ENCODE measurements around the gene JAKMIP1. TPM values are rescaled to one million over a fixed set of nuclear protein-coding genes. Genes with fewer than 3 reads are reported as not detected.

JAKMIP1 gene
- total RNA-seq, 1 experiment from 2014 or later = not detected

- H3K4me1 ChIP-seq (replicated peaks; ENCODE audit: insufficient read depth) = no peaks in the 10 kb centered on the region
- TF ChIP-seq CTCF (conservative IDR thresholded peaks at IDR 0.05) (no peak), EZH2 (IDR thresholded peaks at IDR 0.05; ENCODE audit: low read depth) (no peak)
- no peaks in the 10 kb centered on the region for H3K79me2 ChIP-seq (ENCODE audit: low read depth)
- no peak overlapping the region for H3K4me3 ChIP-seq
- DNase-seq = no peak
- H3K36me3 ChIP-seq (ENCODE audit: low read depth) = no peaks in the 10 kb centered on the region
- no peak overlapping the region for H2AFZ ChIP-seq
- H3F3A ChIP-seq (ENCODE audit: insufficient read depth, low read depth) = no peaks in the 10 kb centered on the region
- H3K9me2 ChIP-seq (ENCODE audit: insufficient read depth) = no peaks in the 10 kb centered on the region
- H3K27me3 ChIP-seq (ENCODE audit: insufficient read depth, low read depth) = peaks cover 38% of the 10 kb centered on the region
- ChIA-PET CTCF (no interaction called here), POLR2A (ENCODE audit: unreplicated experiment) (no interaction called here)
- BruUV-seq (replicated peaks) = no TSS peak
- no peak overlapping the region for H3K4me2 ChIP-seq
- H3K27ac ChIP-seq = no peak overlapping the region
- no peaks in the 10 kb centered on the region for H4K20me1 ChIP-seq (ENCODE audit: insufficient read depth)
- intact Hi-C loops (cut with micrococcal nuclease; ENCODE audit: unreplicated experiment) = no loop called here
- H3K9me3 ChIP-seq (ENCODE audit: insufficient read depth, low read depth) = no peaks in the 10 kb centered on the region
Measured at GRCh38 chr4:6230502-6230785, 30.1 kb upstream of the JAKMIP1 start.

- no peak overlapping the region for H3K4me2 ChIP-seq
- H2AFZ ChIP-seq = no peak overlapping the region
- H3F3A ChIP-seq (ENCODE audit: insufficient read depth, low read depth) = no peaks in the 10 kb centered on the region
- H3K36me3 ChIP-seq (ENCODE audit: low read depth) = no peaks in the 10 kb centered on the region
- ChIA-PET POLR2A (ENCODE audit: unreplicated experiment) (no interaction called here), CTCF (no interaction called here)
- peaks cover 33% of the 10 kb centered on the region for H3K27me3 ChIP-seq (ENCODE audit: insufficient read depth, low read depth)
- H3K27ac ChIP-seq = no peak overlapping the region
- TF ChIP-seq EZH2 (IDR thresholded peaks at IDR 0.05; ENCODE audit: low read depth) (no peak), CTCF (conservative IDR thresholded peaks at IDR 0.05) (no peak)
- H3K9me2 ChIP-seq (ENCODE audit: insufficient read depth) = no peaks in the 10 kb centered on the region
- H3K79me2 ChIP-seq (ENCODE audit: low read depth) = no peaks in the 10 kb centered on the region
- no peaks in the 10 kb centered on the region for H3K4me1 ChIP-seq (replicated peaks; ENCODE audit: insufficient read depth)
- no peaks in the 10 kb centered on the region for H4K20me1 ChIP-seq (ENCODE audit: insufficient read depth)
- intact Hi-C loops (cut with micrococcal nuclease; ENCODE audit: unreplicated experiment) = no loop called here
- no TSS peak for BruUV-seq (replicated peaks)
- DNase-seq = no peak
- no peak overlapping the region for H3K4me3 ChIP-seq
- H3K9me3 ChIP-seq (ENCODE audit: insufficient read depth, low read depth) = no peaks in the 10 kb centered on the region
Measured at GRCh38 chr4:6229671-6230501, 29.5 kb upstream of the JAKMIP1 start.

GRCh38 chr4:6229095-6229494 is 28.7 kb upstream of the JAKMIP1 start:
- no peaks in the 10 kb centered on the region for H4K20me1 ChIP-seq (ENCODE audit: insufficient read depth)
- intact Hi-C loops (cut with micrococcal nuclease; ENCODE audit: unreplicated experiment) = no loop called here
- H3K9me2 ChIP-seq (ENCODE audit: insufficient read depth) = no peaks in the 10 kb centered on the region
- H3K4me2 ChIP-seq = no peak overlapping the region
- no peak for DNase-seq
- no peaks in the 10 kb centered on the region for H3K79me2 ChIP-seq (ENCODE audit: low read depth)
- H3F3A ChIP-seq (ENCODE audit: insufficient read depth, low read depth) = no peaks in the 10 kb centered on the region
- TF ChIP-seq EZH2 (IDR thresholded peaks at IDR 0.05; ENCODE audit: low read depth) (no peak), CTCF (conservative IDR thresholded peaks at IDR 0.05) (no peak)
- peaks cover 25% of the 10 kb centered on the region for H3K27me3 ChIP-seq (ENCODE audit: insufficient read depth, low read depth)
- no peaks in the 10 kb centered on the region for H3K9me3 ChIP-seq (ENCODE audit: insufficient read depth, low read depth)
- ChIA-PET POLR2A (ENCODE audit: unreplicated experiment) (no interaction called here), CTCF (no interaction called here)
- BruUV-seq (replicated peaks) = no TSS peak
- no peaks in the 10 kb centered on the region for H3K4me1 ChIP-seq (replicated peaks; ENCODE audit: insufficient read depth)
- no peak overlapping the region for H3K27ac ChIP-seq
- no peak overlapping the region for H2AFZ ChIP-seq
- no peak overlapping the region for H3K4me3 ChIP-seq
- H3K36me3 ChIP-seq (ENCODE audit: low read depth) = no peaks in the 10 kb centered on the region

All from PC-9 (cell line).